Caco-2 (cell line): Measurements from ENCODE around the gene CNIH4. TPM values are rescaled to one million over a fixed set of nuclear protein-coding genes. Genes with fewer than 3 reads are reported as not detected.
"Not testable (repeated sequence)": the region's sequence is repeated elsewhere in the genome, so short reads cannot be mapped to it uniquely, and the experiment has no call there.

ENCODE experiments used
- Bru-seq: library from RNA; stranded (reverse); fragments of 400-500 nt; gene quantifications from one replicate; lab custom pipeline; 2021; lab: Mats Ljungman, UMichigan
- BruChase-seq, 2 experiments: library from RNA; stranded (reverse); fragments of 400-500 nt; gene quantifications; one replicate each; lab custom pipeline; 2021; lab: Mats Ljungman, UMichigan
- BruUV-seq: library from RNA; stranded (reverse); fragments of 400-500 nt; replicated peaks from 2 replicates; lab custom pipeline; 2021; lab: Mats Ljungman, UMichigan
- CTCF ChIA-PET: fragments of 300-600 bp; sonication (Branson Sonifier 250); formaldehyde crosslinking; loops from one replicate; lab custom pipeline; 2022; ENCODE audit warnings: antibody characterized with exemption; lab: Charles Lee
- POLR2A ChIA-PET: fragments of 300-600 bp; sonication (Branson Sonifier 250); formaldehyde crosslinking; loops from one replicate; lab custom pipeline; 2022; ENCODE audit warnings: antibody characterized with exemption; lab: Charles Lee
- DNase-seq, 2 experiments: peaks; one replicate each; pipeline versions ENCODE4 v3.0.0 to v3.0.0-alpha.2; 2020 to 2022
- H3K27me3 ChIP-seq: replicated peaks from 2 replicates; pipeline ENCODE4 v1.6.0; 2011; ENCODE audit warnings: low read length; ENCODE audit not compliant: control insufficient read depth, insufficient read depth
- H3K36me3 ChIP-seq: 2 replicates; pipeline ENCODE4 v1.5.1; 2011; ENCODE audit warnings: low read length; ENCODE audit not compliant: control insufficient read depth, insufficient read depth
- H3K4me1 ChIP-seq: fragments of 250-450 bp; sonication (Bioruptor Pico); 2 replicates; pipeline ENCODE4 v1.5.1; 2020; ENCODE audit warnings: mild to moderate bottlenecking
- H3K4me3 ChIP-seq: 2 replicates; pipeline ENCODE4 v1.5.1; 2011; ENCODE audit warnings: low read depth, mild to moderate bottlenecking, control low read depth, low read length
- H3K9me3 ChIP-seq: fragments of 250-450 bp; sonication (Bioruptor Pico); 2 replicates; pipeline ENCODE4 v1.5.1; 2020; ENCODE audit warnings: mild to moderate bottlenecking, moderate library complexity
- H3K27ac Mint-ChIP-seq: one replicate; pipeline ENCODE4 v1.8.0; 2022; ENCODE audit warnings: mixed read lengths; ENCODE audit not compliant: unreplicated experiment
- H3K27me3 Mint-ChIP-seq: one replicate; pipeline ENCODE4 v1.8.0; 2022; ENCODE audit warnings: mixed read lengths; ENCODE audit not compliant: insufficient read depth, unreplicated experiment
- H3K36me3 Mint-ChIP-seq: one replicate; pipeline ENCODE4 v1.8.0; 2022; ENCODE audit warnings: mild to moderate bottlenecking, mixed read lengths; ENCODE audit not compliant: insufficient read depth, unreplicated experiment
- H3K4me1 Mint-ChIP-seq: one replicate; pipeline ENCODE4 v1.8.0; 2022; ENCODE audit warnings: low read depth, mixed read lengths; ENCODE audit not compliant: unreplicated experiment
- H3K4me3 Mint-ChIP-seq: one replicate; pipeline ENCODE4 v1.8.0; 2022; ENCODE audit warnings: mild to moderate bottlenecking, moderate library complexity, mixed read lengths; ENCODE audit not compliant: unreplicated experiment
- H3K9me3 Mint-ChIP-seq: one replicate; pipeline ENCODE4 v1.8.0; 2022; ENCODE audit warnings: mixed read lengths; ENCODE audit not compliant: unreplicated experiment
- CTCF ChIP-seq, 2 experiments: fragments of 200-600 bp in 1 of 2; IDR thresholded peaks; 1 replicate in 1 of 2; 2 replicates in 1 of 2; pipeline versions ENCODE4 v1.5.1 to v1.8.0; 2011 to 2022; ENCODE audit warnings: antibody characterized with exemption in 1 of 2, control low read depth in 1 of 2, inconsistent platforms in 1 of 2, low read depth in 1 of 2, low read length in 1 of 2, mild to moderate bottlenecking in 1 of 2, moderate library complexity in 1 of 2; ENCODE audit not compliant: insufficient read depth in 1 of 2, severe bottlenecking in 1 of 2, unreplicated experiment in 1 of 2
- intact Hi-C: fragments of 100-400 bp; cut with micrococcal nuclease; formaldehyde crosslinking; loops from one replicate; pipeline ENCODE4 v1.10.0; 2022; ENCODE audit not compliant: unreplicated experiment
- long read RNA-seq: library from polyadenylated mRNA; stranded (forward); transcript quantifications from one replicate; pipeline ENCODE4 v2.0.0, GENCODE V29; 2022
- total RNA-seq: library from RNA; stranded (reverse); gene quantifications from 2 replicates; pipeline ENCODE4 v1.2.3, GENCODE V29; 2022

CNIH4 gene
- total RNA-seq (84.4 and 85.6 TPM in 2 replicates), Bru-seq, nascent RNA (percentile 81 among the genes with signal in this experiment), BruChase-seq, experiment 1, labeled RNA remaining after a 2-hour chase (percentile 88 among the genes with signal in this experiment), BruChase-seq, experiment 2, labeled RNA remaining after a 6-hour chase (percentile 91 among the genes with signal in this experiment)
- long read RNA-seq, full-length matches to known transcripts = 267 of 328 reads
- long read RNA-seq, partial matches to known transcripts = 50 of 328 reads
- long read RNA-seq, other reads (novel, unspliced or antisense) = 11 of 328 reads

- POLR2A ChIA-PET = no interaction called here
- no TSS peak for BruUV-seq
- DNase-seq = peak; percentile 92 to 93
- H3K4me1 Mint-ChIP-seq = peaks cover 18% of the 10 kb centered on the region
- intact Hi-C loops = loop anchor here (10.0 kb wide), 1 partner anchor 98 kb away; no protein-coding TSS in a partner anchor
- CTCF ChIA-PET = no interaction called here
- Histone ChIP-seq H3K9me3 (no peaks in the 10 kb centered on the region), H3K27me3 (no peaks in the 10 kb centered on the region), H3K36me3 (no peaks in the 10 kb centered on the region), H3K4me1 (0 out of 2 replicates have a peak, but pooled peaks cover 4% of the 10 kb centered on the region), H3K4me3 (peak within 1 kb of the TSS; percentile 94)
- no peaks in the 10 kb centered on the region for H3K27me3 Mint-ChIP-seq
- H3K36me3 Mint-ChIP-seq = peaks cover 25% of the 10 kb centered on the region
- peak within 1 kb of the TSS; percentile 86 for H3K4me3 Mint-ChIP-seq
- H3K9me3 Mint-ChIP-seq = peaks cover 16% of the 10 kb centered on the region
- no peak for TF ChIP-seq CTCF (IDR thresholded peaks at IDR 0.05; ENCODE audit: insufficient read depth in 1 of 2, low read depth in 1 of 2, low read length in 1 of 2, severe bottlenecking in 1 of 2, unreplicated experiment in 1 of 2)
- peak within 1 kb of the TSS; percentile 82 for H3K27ac Mint-ChIP-seq
These were observed at the start of gene CNIH4 for GRCh38 chr1:224356685-224357625. Gene CNIH4 (plus strand): TSS chr1:224356879. CDS start chr1:224356925, 46 bp downstream.

GRCh38 chr1:224308064-224308463 is 48.6 kb upstream of the CNIH4 start:
- peaks cover 74% of the 10 kb centered on the region for H3K36me3 Mint-ChIP-seq
- H3K27me3 ChIP-seq = no peaks in the 10 kb centered on the region

GRCh38 chr1:224311503-224311902 is 45.2 kb upstream of the CNIH4 start:
- H3K4me1 ChIP-seq, H3K27me3 Mint-ChIP-seq, H3K27ac Mint-ChIP-seq, H3K4me1 Mint-ChIP-seq, POLR2A ChIA-PET, H3K4me3 Mint-ChIP-seq, BruUV-seq, H3K36me3 ChIP-seq, H3K4me3 ChIP-seq, CTCF ChIA-PET, H3K27me3 ChIP-seq, H3K9me3 ChIP-seq, intact Hi-C loops, DNase-seq, H3K9me3 Mint-ChIP-seq: not testable (repeated sequence)
- H3K36me3 Mint-ChIP-seq = peaks cover 59% of the 10 kb centered on the region

More at GRCh38 chr1:224308064-224308463, 48.6 kb upstream of the CNIH4 start:
- no TSS peak for BruUV-seq
- no peaks in the 10 kb centered on the region for H3K27me3 Mint-ChIP-seq
- Histone ChIP-seq H3K4me1 (no peaks in the 10 kb centered on the region), H3K4me3 (no peak overlapping the region), H3K9me3 (no peaks in the 10 kb centered on the region), H3K36me3 (no peaks in the 10 kb centered on the region; the same call in 1 of the 2 replicates)
- intact Hi-C loops = no loop called here
- no peak overlapping the region for H3K4me3 Mint-ChIP-seq
- no peak for TF ChIP-seq CTCF (IDR thresholded peaks at IDR 0.05; ENCODE audit: insufficient read depth in 1 of 2, low read depth in 1 of 2, low read length in 1 of 2, severe bottlenecking in 1 of 2, unreplicated experiment in 1 of 2)
- no peak for DNase-seq
- H3K27ac Mint-ChIP-seq = no peak overlapping the region
- POLR2A ChIA-PET = no interaction called here
- no peaks in the 10 kb centered on the region for H3K9me3 Mint-ChIP-seq
- no peaks in the 10 kb centered on the region for H3K4me1 Mint-ChIP-seq
- CTCF ChIA-PET = no interaction called here
